K562 treated with DMSO at 1 percent for 24 hours (cell line): ENCODE measurements around the gene C7. TPM values are rescaled to one million over a fixed set of nuclear protein-coding genes. Genes with fewer than 3 reads are reported as not detected.

Experiments
- total RNA-seq: library from RNA; unstranded; fragments of 300-600 nt; gene quantifications from 2 replicates; pipeline ENCODE4 v1.2.3, GENCODE V29; 2022; ENCODE audit warnings: low read depth; ENCODE audit not compliant: insufficient read depth

C7 gene
- not detected in 2 replicates for total RNA-seq

DNA sequence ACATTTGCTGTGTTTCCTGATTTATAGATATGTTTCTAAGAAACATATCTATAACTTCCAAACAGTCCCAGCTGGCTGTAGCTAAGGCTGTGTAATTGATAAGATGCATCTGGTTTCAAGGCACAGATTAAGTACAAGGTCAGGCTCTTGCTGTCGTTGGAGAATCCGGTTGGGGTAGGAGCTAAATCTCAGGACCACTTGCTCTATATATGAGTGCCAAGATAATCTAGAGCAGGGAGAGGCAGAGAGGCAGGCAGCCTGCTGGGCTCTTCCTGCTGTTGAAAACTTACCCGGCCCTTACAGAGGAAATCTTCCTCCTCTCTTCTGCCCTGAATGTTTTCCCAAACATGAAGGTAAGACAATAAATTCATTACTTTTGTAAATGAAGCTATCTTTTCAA is at the start of gene C7:
Gene C7, plus strand, starts transcription at position 234 of the 400 bp plus-strand sequence. Its CDS starts 114 bp downstream, at position 348.

Other genes starting within 250 kb of the C7 start
- gene PTGER4, start 229.6 kb upstream of the C7 start, total RNA-seq, result not detected in 2 replicates
- gene TTC33, start 153.5 kb upstream of the C7 start, total RNA-seq, result 6.1 and 8.3 TPM in 2 replicates
- gene PRKAA1, start 111.1 kb upstream of the C7 start, total RNA-seq, result 18.6 and 20.6 TPM in 2 replicates
- gene RPL37, start 74.3 kb upstream of the C7 start, total RNA-seq, result 2,034 and 2,122 TPM in 2 replicates
- 4.7 TPM in 2 replicates for gene CARD6, start 68.1 kb upstream of the C7 start, total RNA-seq
- not detected in 2 replicates for gene MROH2B, start 161.8 kb downstream of the C7 start, total RNA-seq